Measurements from ENCODE around the gene TMEM14C.
"Not testable (repeated sequence)": the region's sequence is repeated elsewhere in the genome, so short reads cannot be mapped to it uniquely, and the experiment has no call there.

Gene TMEM14C

GRCh38 chr6:10720960-10721849 lies 1.7 kb upstream of the TMEM14C start:
- peak in 1 of 3 donors; percentile 21 for DNase-seq (ENCODE audit: low read depth in 3 of 3)

- DNase-seq (ENCODE audit: low read depth in 3 of 3): no peak
Observed at GRCh38 chr6:10721850-10722569, 860 bp upstream of the TMEM14C start.

GRCh38 chr6:10722570-10722819 lies 375 bp upstream of the TMEM14C start:
- DNase-seq (ENCODE audit: low read depth in 3 of 3): no peak

GRCh38 chr6:10723567-10723881 lies 654 bp downstream of the TMEM14C start:
- DNase-seq (ENCODE audit: low read depth in 3 of 3): no peak

GRCh38 chr6:10725044-10725443 lies 2.2 kb downstream of the TMEM14C start:
- DNase-seq (ENCODE audit: low read depth in 3 of 3): no peak

- no peak for DNase-seq (ENCODE audit: low read depth in 3 of 3)
Observed at GRCh38 chr6:10725716-10726115, 2.8 kb downstream of the TMEM14C start.

- DNase-seq (ENCODE audit: low read depth in 3 of 3): no peak
Observed at GRCh38 chr6:10730254-10730653, 7.4 kb downstream of the TMEM14C start.

GRCh38 chr6:10733151-10733715 lies 10.4 kb downstream of the TMEM14C start:
- no peak for DNase-seq (ENCODE audit: low read depth in 3 of 3)

- DNase-seq (ENCODE audit: low read depth in 3 of 3): no peak
Observed at GRCh38 chr6:10733863-10734262, 11.0 kb downstream of the TMEM14C start.

- no peak for DNase-seq (ENCODE audit: low read depth in 3 of 3)
Observed at GRCh38 chr6:10736731-10737130, 13.9 kb downstream of the TMEM14C start.

- DNase-seq (ENCODE audit: low read depth in 3 of 3): no peak
Observed at GRCh38 chr6:10740061-10740460, 17.2 kb downstream of the TMEM14C start.

- DNase-seq (ENCODE audit: low read depth in 3 of 3): not testable (repeated sequence)
Observed at GRCh38 chr6:10741643-10742042, 18.8 kb downstream of the TMEM14C start.

GRCh38 chr6:10742251-10742650 lies 19.4 kb downstream of the TMEM14C start:
- no peak for DNase-seq (ENCODE audit: low read depth in 3 of 3)

- DNase-seq (ENCODE audit: low read depth in 3 of 3): no peak
Observed at GRCh38 chr6:10743515-10743914, 20.6 kb downstream of the TMEM14C start.

GRCh38 chr6:10745116-10745515 lies 22.2 kb downstream of the TMEM14C start:
- no peak for DNase-seq (ENCODE audit: low read depth in 3 of 3)

GRCh38 chr6:10746915-10747250 lies 24.0 kb downstream of the TMEM14C start:
- no peak for DNase-seq (ENCODE audit: low read depth in 3 of 3)

GRCh38 chr6:10747251-10747972 lies 24.5 kb downstream of the TMEM14C start, which contains the start of gene TMEM14B:
TSS of gene TMEM14B (plus strand) at chr6:10747805. CDS start at chr6:10749246, 1,441 bp downstream.
- DNase-seq (ENCODE audit: low read depth in 3 of 3): peak; percentile 98 to 100 (median 99)

GRCh38 chr6:10749734-10750133 lies 26.9 kb downstream of the TMEM14C start:
- DNase-seq (ENCODE audit: low read depth in 3 of 3): no peak

GRCh38 chr6:10750568-10750967 lies 27.7 kb downstream of the TMEM14C start:
- DNase-seq (ENCODE audit: low read depth in 3 of 3): not testable (repeated sequence)

GRCh38 chr6:10751757-10752156 lies 28.9 kb downstream of the TMEM14C start:
- DNase-seq (ENCODE audit: low read depth in 3 of 3): not testable (repeated sequence)

- no peak for DNase-seq (ENCODE audit: low read depth in 3 of 3)
Observed at GRCh38 chr6:10756085-10756484, 33.2 kb downstream of the TMEM14C start.

- DNase-seq (ENCODE audit: low read depth in 3 of 3): no peak
Observed at GRCh38 chr6:10759312-10759839, 36.5 kb downstream of the TMEM14C start.

All from stimulated activated CD4-positive, alpha-beta T cell treated with anti-CD3 and anti-CD28 coated beads, TNF-alpha, amount 100 ng/mL, for 48 hours (primary cell).